IMR-90 (cell line): Measurements from ENCODE around the gene TMPRSS13. TPM values are rescaled to one million over a fixed set of nuclear protein-coding genes. Genes with fewer than 3 reads are reported as not detected.

Source experiments
- ATAC-seq: fragments of 200-7000 bp; cut with Tn5 transposase; 2 replicates; pipeline ENCODE4 v1.9.1; 2020; ENCODE audit warnings: low read depth, mild to moderate bottlenecking, moderate library complexity
- BruUV-seq: library from RNA; stranded (reverse); fragments of 400-500 nt; replicated peaks from 2 replicates; lab custom pipeline; 2021; lab: Mats Ljungman, UMichigan
- CTCF ChIA-PET: fragments of 300-600 bp; formaldehyde crosslinking; extraction: SDS; loops from one replicate; lab custom pipeline; 2021; ENCODE audit warnings: antibody characterized with exemption; lab: Yijun Ruan, JAX
- POLR2A ChIA-PET: fragments of 300-600 bp; sonication (Branson Sonifier 250); formaldehyde crosslinking; loops from one replicate; lab custom pipeline; 2022; ENCODE audit warnings: antibody characterized with exemption; ENCODE audit not compliant: unreplicated experiment; lab: Charles Lee
- DNase-seq: peaks from one replicate; pipeline ENCODE4 v3.0.0; 2013
- H2AFZ ChIP-seq: replicated peaks from 2 replicates; pipeline ENCODE3; 2013; ENCODE audit warnings: low read length, mild to moderate bottlenecking; ENCODE audit not compliant: poor library complexity
- H2AK5ac ChIP-seq: 2 replicates; pipeline ENCODE4 v1.6.1; 2013; ENCODE audit warnings: low read depth, low read length, inconsistent platforms
- H2AK9ac ChIP-seq: replicated peaks from 2 replicates; pipeline ENCODE3; 2013; ENCODE audit warnings: mild to moderate bottlenecking, low read depth, low read length, moderate library complexity; ENCODE audit not compliant: poor library complexity
- H2BK120ac ChIP-seq: 2 replicates; pipeline ENCODE4 v1.6.1; 2013; ENCODE audit warnings: low read depth, low read length, inconsistent platforms
- H2BK15ac ChIP-seq: 3 replicates; pipeline ENCODE4 v1.6.1; 2013; ENCODE audit warnings: low read depth, low read length, inconsistent platforms
- H2BK20ac ChIP-seq: 2 replicates; pipeline ENCODE4 v1.6.1; 2013; ENCODE audit warnings: low read depth, mild to moderate bottlenecking, inconsistent platforms, low read length, moderate library complexity
- H2BK5ac ChIP-seq: 2 replicates; pipeline ENCODE4 v1.6.1; 2013; ENCODE audit warnings: mild to moderate bottlenecking, low read depth, low read length, inconsistent platforms; ENCODE audit not compliant: poor library complexity, severe bottlenecking
- H3K14ac ChIP-seq: replicated peaks from 2 replicates; pipeline ENCODE4 v1.6.1; 2013; ENCODE audit warnings: low read depth, low read length, inconsistent platforms
- H3K18ac ChIP-seq: 2 replicates; pipeline ENCODE4 v1.6.1; 2013; ENCODE audit warnings: low read depth, low read length, control low read depth
- H3K23ac ChIP-seq: 2 replicates; pipeline ENCODE4 v1.6.1; 2013; ENCODE audit warnings: low read depth, low read length, inconsistent platforms
- H3K27ac ChIP-seq: 2 replicates; pipeline ENCODE4 v1.5.1; 2013; ENCODE audit warnings: mild to moderate bottlenecking, control low read depth, low read length; ENCODE audit not compliant: insufficient read depth
- H3K27me3 ChIP-seq: 2 replicates; pipeline ENCODE4 v1.6.1; 2013; ENCODE audit warnings: low read length; ENCODE audit not compliant: control insufficient read depth, insufficient read depth
- H3K36me3 ChIP-seq: 2 replicates; pipeline ENCODE4 v1.6.1; 2013; ENCODE audit warnings: low read length, mixed read lengths; ENCODE audit not compliant: control insufficient read depth, insufficient read depth
- H3K4ac ChIP-seq: 2 replicates; pipeline ENCODE4 v1.6.1; 2013; ENCODE audit warnings: low read depth, low read length, inconsistent platforms
- H3K4me1 ChIP-seq: 2 replicates; pipeline ENCODE4 v1.6.1; 2013; ENCODE audit warnings: low read length, mixed read lengths; ENCODE audit not compliant: control insufficient read depth, insufficient read depth
- H3K4me2 ChIP-seq: 2 replicates; pipeline ENCODE4 v1.6.1; 2013; ENCODE audit warnings: low read depth, mild to moderate bottlenecking, control low read depth, low read length, moderate library complexity
- H3K4me3 ChIP-seq: 2 replicates; pipeline ENCODE4 v1.5.1; 2013; ENCODE audit warnings: low read depth, mild to moderate bottlenecking, control low read depth, low read length, moderate library complexity; ENCODE audit not compliant: insufficient read depth
- H3K56ac ChIP-seq: 2 replicates; pipeline ENCODE4 v1.6.1; 2013; ENCODE audit warnings: low read length, inconsistent platforms; ENCODE audit not compliant: insufficient read depth; ENCODE audit errors: extremely low read depth
- H3K79me1 ChIP-seq, 2 experiments: 2 replicates each; pipeline ENCODE4 v1.6.1; 2013; ENCODE audit warnings: low read length in 2 of 2, inconsistent platforms in 1 of 2, low read depth in 1 of 2
- H3K9ac ChIP-seq: 2 replicates; pipeline ENCODE4 v1.6.1; 2013; ENCODE audit warnings: low read depth, low read length, control low read depth
- H3K9me1 ChIP-seq: 2 replicates; pipeline ENCODE4 v1.6.1; 2013; ENCODE audit warnings: low read length, inconsistent platforms; ENCODE audit not compliant: insufficient read depth
- H3K9me3 ChIP-seq: 2 replicates; pipeline ENCODE4 v1.6.1; 2013; ENCODE audit warnings: low read length; ENCODE audit not compliant: control insufficient read depth, insufficient read depth
- H4K20me1 ChIP-seq: 2 replicates; pipeline ENCODE4 v1.6.1; 2013; ENCODE audit warnings: low read length, inconsistent platforms; ENCODE audit not compliant: insufficient read depth
- H4K5ac ChIP-seq: 2 replicates; pipeline ENCODE4 v1.6.1; 2013; ENCODE audit warnings: mild to moderate bottlenecking, low read depth, low read length, control low read depth
- H4K8ac ChIP-seq, 2 experiments: 2 replicates each; pipeline ENCODE4 v1.6.1; 2013; ENCODE audit warnings: low read depth in 2 of 2, low read length in 2 of 2, control low read depth in 1 of 2, inconsistent platforms in 1 of 2
- H4K91ac ChIP-seq: 2 replicates; pipeline ENCODE4 v1.6.1; 2013; ENCODE audit warnings: low read depth, low read length, inconsistent platforms; ENCODE audit not compliant: insufficient read depth
- BHLHE40 ChIP-seq: fragments of 150-350 bp; IDR thresholded peaks from 2 replicates; pipeline ENCODE4 v1.6.1; 2016; ENCODE audit warnings: mild to moderate bottlenecking, low read depth, low read length
- CHD1 ChIP-seq: IDR thresholded peaks from 2 replicates; pipeline ENCODE4 v1.6.1; 2012; ENCODE audit warnings: low read depth, low read length, improper control_type of control experiment
- FOS ChIP-seq: fragments of 150-350 bp; IDR thresholded peaks from 2 replicates; pipeline ENCODE4 v1.6.1; 2016; ENCODE audit warnings: low read depth, low read length
- MAFK ChIP-seq: IDR thresholded peaks from 2 replicates; pipeline ENCODE4 v1.6.1; 2012; ENCODE audit warnings: low read depth, low read length, improper control_type of control experiment
- MAZ ChIP-seq: IDR thresholded peaks from 2 replicates; pipeline ENCODE4 v1.6.1; 2012; ENCODE audit warnings: low read depth, mild to moderate bottlenecking, low read length, improper control_type of control experiment, moderate library complexity, borderline replicate concordance
- MXI1 ChIP-seq: IDR thresholded peaks from 2 replicates; pipeline ENCODE4 v1.6.1; 2012; ENCODE audit warnings: low read depth, mild to moderate bottlenecking, low read length, moderate library complexity, borderline replicate concordance
- NFE2L2 ChIP-seq: fragments of 150-350 bp; IDR thresholded peaks from 2 replicates; pipeline ENCODE4 v1.6.1; 2016; ENCODE audit warnings: low read depth, mild to moderate bottlenecking, low read length
- POLR2A ChIP-seq: IDR thresholded peaks from 2 replicates; pipeline ENCODE4 v1.6.1; 2012; ENCODE audit warnings: mild to moderate bottlenecking, low read depth, low read length
- RAD21 ChIP-seq: IDR thresholded peaks from 2 replicates; pipeline ENCODE4 v1.6.1; 2012; ENCODE audit warnings: low read length, improper control_type of control experiment
- RCOR1 ChIP-seq: IDR thresholded peaks from 2 replicates; pipeline ENCODE4 v1.6.1; 2012; ENCODE audit warnings: mild to moderate bottlenecking, low read length, improper control_type of control experiment; ENCODE audit not compliant: insufficient replicate concordance
- RFX5 ChIP-seq: IDR thresholded peaks from 2 replicates; pipeline ENCODE4 v1.8.0; 2012; ENCODE audit warnings: low read depth, mild to moderate bottlenecking, low read length, moderate library complexity
- USF2 ChIP-seq: fragments of 150-350 bp; IDR thresholded peaks from 2 replicates; pipeline ENCODE4 v1.6.1; 2017; ENCODE audit warnings: mild to moderate bottlenecking, antibody characterized with exemption, low read length, low read depth
- WGBS, 2 experiments: methylation state at CpG; one replicate each; pipeline versions ENCODE4 v1.1.5 to v1.1.7; 2013; ENCODE audit warnings: missing lambda C conversion rate in 2 of 2; ENCODE audit not compliant: insufficient read length in 1 of 2; ENCODE audit errors: extremely low coverage in 2 of 2; 5-methylcytosine and 5-hydroxymethylcytosine counted together
- dilution Hi-C: fragments of 300-500 bp; cut with HindIII; formaldehyde crosslinking; loops from one replicate; pipeline ENCODE4 v1.14.3; 2018; ENCODE audit warnings: low sequenced_read_pairs; ENCODE audit not compliant: unreplicated experiment
- in situ Hi-C: fragments of 300-500 bp; cut with MboI; formaldehyde crosslinking; loops from 3 replicates; pipeline ENCODE4 v1.14.3; 2019; ENCODE audit warnings: low sequenced_read_pairs, inconsistent platforms, mixed read lengths
- intact Hi-C: fragments of 100-400 bp; cut with micrococcal nuclease; formaldehyde crosslinking; loops from 2 replicates; pipeline ENCODE4 v1.10.0; 2022
- polyA plus RNA-seq, 3 experiments: library from polyadenylated mRNA; depleted of rRNA; stranded (reverse); fragments of >200 nt; gene quantifications; 2 replicates each; pipeline ENCODE4 v1.2.3, GENCODE V29; 2012; ENCODE audit warnings: low replicate concordance in 1 of 3
- total RNA-seq: library from RNA; depleted of rRNA; stranded (reverse); fragments of >200 nt; gene quantifications from 2 replicates; pipeline ENCODE4 v1.2.3, GENCODE V29; 2012
- TF ChIP-seq, protein P1 (sequence below): conservative IDR thresholded peaks from 2 replicates; pipeline ENCODE4 v1.5.1; 2012; ENCODE audit warnings: mild to moderate bottlenecking, low read depth, low read length, improper control_type of control experiment
- TF ChIP-seq, protein P2 (sequence below): fragments of 150-350 bp; IDR thresholded peaks from 2 replicates; pipeline ENCODE4 v1.6.1; 2016; ENCODE audit warnings: low read depth, mild to moderate bottlenecking, low read length, moderate library complexity, borderline replicate concordance

TMPRSS13 gene
- total and polyA plus RNA-seq, 2 of the 4 experiments (the other 2 are of a cell fraction), result not detected

DNA sequence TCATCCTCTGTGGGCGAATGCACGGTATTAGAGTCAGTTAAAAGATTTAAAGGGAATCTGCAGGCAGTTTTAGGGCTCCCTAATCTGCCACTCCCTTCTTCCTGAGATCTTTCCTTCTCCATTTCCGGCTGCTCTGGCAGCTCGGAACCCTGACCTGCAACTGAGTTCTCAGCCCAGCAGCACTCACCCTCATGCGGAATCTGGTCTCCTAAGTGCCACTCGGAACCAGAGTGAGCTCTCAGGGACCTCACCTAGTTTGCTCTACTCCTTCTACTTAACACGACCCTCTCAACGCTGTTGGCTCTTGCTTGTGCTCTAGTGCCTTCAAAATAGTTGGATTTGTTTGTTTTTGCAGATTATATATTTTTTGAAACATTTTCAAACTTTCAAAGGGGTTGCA is 37.7 kb upstream of the TMPRSS13 start:
- dilution Hi-C loops, result no loop called here
- POLR2A ChIA-PET, result no interaction called here

More for the DNA sequence above, 37.7 kb upstream of the TMPRSS13 start:
- intact Hi-C loops (no loop called here), in situ Hi-C loops (no loop called here)
- no peak overlapping the region for H3K23ac ChIP-seq
- H3K4me1 ChIP-seq, result no peaks in the 10 kb centered on the region
- H3K56ac ChIP-seq, result no peak overlapping the region
- TF ChIP-seq MAZ (no peak), POLR2A (no peak), CHD1 (no peak), MXI1 (no peak), RCOR1 (no peak), MAFK (no peak), FOS (no peak), USF2 (no peak), NFE2L2 (no peak), RAD21 (no peak), RFX5 (no peak), BHLHE40 (no peak)
- TF ChIP-seq, protein P1, sequence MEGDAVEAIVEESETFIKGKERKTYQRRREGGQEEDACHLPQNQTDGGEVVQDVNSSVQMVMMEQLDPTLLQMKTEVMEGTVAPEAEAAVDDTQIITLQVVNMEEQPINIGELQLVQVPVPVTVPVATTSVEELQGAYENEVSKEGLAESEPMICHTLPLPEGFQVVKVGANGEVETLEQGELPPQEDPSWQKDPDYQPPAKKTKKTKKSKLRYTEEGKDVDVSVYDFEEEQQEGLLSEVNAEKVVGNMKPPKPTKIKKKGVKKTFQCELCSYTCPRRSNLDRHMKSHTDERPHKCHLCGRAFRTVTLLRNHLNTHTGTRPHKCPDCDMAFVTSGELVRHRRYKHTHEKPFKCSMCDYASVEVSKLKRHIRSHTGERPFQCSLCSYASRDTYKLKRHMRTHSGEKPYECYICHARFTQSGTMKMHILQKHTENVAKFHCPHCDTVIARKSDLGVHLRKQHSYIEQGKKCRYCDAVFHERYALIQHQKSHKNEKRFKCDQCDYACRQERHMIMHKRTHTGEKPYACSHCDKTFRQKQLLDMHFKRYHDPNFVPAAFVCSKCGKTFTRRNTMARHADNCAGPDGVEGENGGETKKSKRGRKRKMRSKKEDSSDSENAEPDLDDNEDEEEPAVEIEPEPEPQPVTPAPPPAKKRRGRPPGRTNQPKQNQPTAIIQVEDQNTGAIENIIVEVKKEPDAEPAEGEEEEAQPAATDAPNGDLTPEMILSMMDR, result no peak
- TF ChIP-seq, protein P2, sequence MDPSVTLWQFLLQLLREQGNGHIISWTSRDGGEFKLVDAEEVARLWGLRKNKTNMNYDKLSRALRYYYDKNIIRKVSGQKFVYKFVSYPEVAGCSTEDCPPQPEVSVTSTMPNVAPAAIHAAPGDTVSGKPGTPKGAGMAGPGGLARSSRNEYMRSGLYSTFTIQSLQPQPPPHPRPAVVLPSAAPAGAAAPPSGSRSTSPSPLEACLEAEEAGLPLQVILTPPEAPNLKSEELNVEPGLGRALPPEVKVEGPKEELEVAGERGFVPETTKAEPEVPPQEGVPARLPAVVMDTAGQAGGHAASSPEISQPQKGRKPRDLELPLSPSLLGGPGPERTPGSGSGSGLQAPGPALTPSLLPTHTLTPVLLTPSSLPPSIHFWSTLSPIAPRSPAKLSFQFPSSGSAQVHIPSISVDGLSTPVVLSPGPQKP, result no peak
- no peak overlapping the region for H3K4ac ChIP-seq
- H2AFZ ChIP-seq, result no peak overlapping the region
- no peak overlapping the region for H4K91ac ChIP-seq
- H3K9me3 ChIP-seq, result no peaks in the 10 kb centered on the region
- no peaks in the 10 kb centered on the region for H4K20me1 ChIP-seq
- no peak overlapping the region for H2AK9ac ChIP-seq
- H2BK120ac ChIP-seq, result no peak overlapping the region
- H2BK5ac ChIP-seq, result no peak overlapping the region
- WGBS, 2 experiments, result 95% methylated on average over 3 of the region's 8 CpGs; no CpG with 5 or more reads in 1 of the 2 experiments
- H2BK15ac ChIP-seq, result no peak overlapping the region
- no peaks in the 10 kb centered on the region for H3K79me1 ChIP-seq
- H3K9me1 ChIP-seq, result no peaks in the 10 kb centered on the region
- H4K8ac ChIP-seq, result no peak overlapping the region
- no peak overlapping the region for H2AK5ac ChIP-seq
- no peaks in the 10 kb centered on the region; the same call in 1 of the 2 replicates for H3K27me3 ChIP-seq
- no peak overlapping the region for H3K4me2 ChIP-seq
- no peak overlapping the region for H2BK20ac ChIP-seq
- no peak overlapping the region for H3K14ac ChIP-seq
- no peak overlapping the region for H4K5ac ChIP-seq
- H3K4me3 ChIP-seq, result no peak overlapping the region
- no peak overlapping the region for H3K18ac ChIP-seq
- DNase-seq (no peak), ATAC-seq (no peak)
- CTCF ChIA-PET, result no interaction called here
- H3K27ac ChIP-seq, result no peak overlapping the region
- H3K9ac ChIP-seq, result no peak overlapping the region
- no peaks in the 10 kb centered on the region for H3K36me3 ChIP-seq
- no TSS peak for BruUV-seq
